ENCODE measurements around the gene SETD7.

DNA sequence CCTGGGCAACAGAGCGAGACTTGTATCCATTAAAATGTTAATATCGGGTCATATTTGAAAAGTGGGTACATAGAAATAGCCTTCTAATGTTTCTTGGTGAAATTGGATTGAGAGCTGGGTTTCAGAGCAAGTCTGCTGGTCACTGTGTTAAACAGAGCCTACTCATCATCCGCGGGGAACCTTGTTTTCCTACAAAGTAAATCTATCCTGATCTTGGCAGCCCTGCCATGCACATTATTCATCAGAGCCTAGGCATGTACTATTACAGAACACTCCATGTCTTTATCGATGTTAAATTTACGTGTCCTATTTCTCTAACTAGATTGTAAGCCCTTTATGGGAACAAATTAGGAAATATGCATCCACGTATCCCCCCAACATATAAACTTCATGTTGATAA, 18.7 kb downstream of the SETD7 start:
- TF ChIP-seq, protein P1, sequence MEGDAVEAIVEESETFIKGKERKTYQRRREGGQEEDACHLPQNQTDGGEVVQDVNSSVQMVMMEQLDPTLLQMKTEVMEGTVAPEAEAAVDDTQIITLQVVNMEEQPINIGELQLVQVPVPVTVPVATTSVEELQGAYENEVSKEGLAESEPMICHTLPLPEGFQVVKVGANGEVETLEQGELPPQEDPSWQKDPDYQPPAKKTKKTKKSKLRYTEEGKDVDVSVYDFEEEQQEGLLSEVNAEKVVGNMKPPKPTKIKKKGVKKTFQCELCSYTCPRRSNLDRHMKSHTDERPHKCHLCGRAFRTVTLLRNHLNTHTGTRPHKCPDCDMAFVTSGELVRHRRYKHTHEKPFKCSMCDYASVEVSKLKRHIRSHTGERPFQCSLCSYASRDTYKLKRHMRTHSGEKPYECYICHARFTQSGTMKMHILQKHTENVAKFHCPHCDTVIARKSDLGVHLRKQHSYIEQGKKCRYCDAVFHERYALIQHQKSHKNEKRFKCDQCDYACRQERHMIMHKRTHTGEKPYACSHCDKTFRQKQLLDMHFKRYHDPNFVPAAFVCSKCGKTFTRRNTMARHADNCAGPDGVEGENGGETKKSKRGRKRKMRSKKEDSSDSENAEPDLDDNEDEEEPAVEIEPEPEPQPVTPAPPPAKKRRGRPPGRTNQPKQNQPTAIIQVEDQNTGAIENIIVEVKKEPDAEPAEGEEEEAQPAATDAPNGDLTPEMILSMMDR (IDR thresholded peaks at IDR 0.05; ENCODE audit: low read depth, low read length, poor library complexity, severe bottlenecking) = no peak
- no peak for TF ChIP-seq EZH2phosphoT487 (IDR thresholded peaks at IDR 0.05; ENCODE audit: borderline replicate concordance, low read length)
